ENCODE measurements around the gene C11orf86.

DNA sequence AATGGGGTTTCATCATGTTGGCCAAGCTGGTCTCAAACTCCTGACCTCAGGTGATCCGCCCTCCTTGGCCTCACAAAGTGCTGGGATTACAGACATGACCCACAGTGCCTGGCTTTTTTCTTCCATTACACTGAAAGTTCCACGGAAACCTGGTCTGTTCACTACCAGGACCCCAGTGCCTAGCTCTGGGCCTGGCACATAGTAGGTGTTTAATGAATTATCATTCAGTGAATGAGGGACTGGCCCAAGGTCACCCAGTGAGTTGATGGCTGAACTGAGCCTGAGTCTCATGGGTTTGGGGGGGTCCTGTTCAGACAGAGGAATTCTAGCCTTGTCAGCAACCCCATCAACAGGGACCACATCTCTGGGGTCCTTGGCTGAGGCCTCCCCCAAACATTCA, 3.1 kb downstream of the C11orf86 start:
- TF ChIP-seq, protein P1, sequence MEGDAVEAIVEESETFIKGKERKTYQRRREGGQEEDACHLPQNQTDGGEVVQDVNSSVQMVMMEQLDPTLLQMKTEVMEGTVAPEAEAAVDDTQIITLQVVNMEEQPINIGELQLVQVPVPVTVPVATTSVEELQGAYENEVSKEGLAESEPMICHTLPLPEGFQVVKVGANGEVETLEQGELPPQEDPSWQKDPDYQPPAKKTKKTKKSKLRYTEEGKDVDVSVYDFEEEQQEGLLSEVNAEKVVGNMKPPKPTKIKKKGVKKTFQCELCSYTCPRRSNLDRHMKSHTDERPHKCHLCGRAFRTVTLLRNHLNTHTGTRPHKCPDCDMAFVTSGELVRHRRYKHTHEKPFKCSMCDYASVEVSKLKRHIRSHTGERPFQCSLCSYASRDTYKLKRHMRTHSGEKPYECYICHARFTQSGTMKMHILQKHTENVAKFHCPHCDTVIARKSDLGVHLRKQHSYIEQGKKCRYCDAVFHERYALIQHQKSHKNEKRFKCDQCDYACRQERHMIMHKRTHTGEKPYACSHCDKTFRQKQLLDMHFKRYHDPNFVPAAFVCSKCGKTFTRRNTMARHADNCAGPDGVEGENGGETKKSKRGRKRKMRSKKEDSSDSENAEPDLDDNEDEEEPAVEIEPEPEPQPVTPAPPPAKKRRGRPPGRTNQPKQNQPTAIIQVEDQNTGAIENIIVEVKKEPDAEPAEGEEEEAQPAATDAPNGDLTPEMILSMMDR (IDR thresholded peaks at IDR 0.05; ENCODE audit: low read length), result no peak
- no peak for TF ChIP-seq EZH2 (IDR thresholded peaks at IDR 0.05; ENCODE audit: borderline replicate concordance, low read length)

Data from OCI-LY1 (cell line).